Sigmoid colon (tissue), 7 donors: ENCODE measurements around the gene NEUROG1. TPM values are rescaled to one million over a fixed set of nuclear protein-coding genes. Genes with fewer than 3 reads are reported as not detected.

Source experiments
- DNase-seq: peaks from one replicate; pipeline ENCODE4 v3.0.0-alpha.2; 2019
- H3K27ac ChIP-seq, 4 donors: fragments of 200-600 bp; sonication (generic); one replicate each; pipeline ENCODE4 v1.5.1; 2016 to 2019; ENCODE audit warnings: mild to moderate bottlenecking in 1 of 4
- H3K27me3 ChIP-seq, 3 donors: fragments of 200-600 bp; sonication (generic); one replicate each; pipeline ENCODE4 v1.5.1; 2019; ENCODE audit warnings: mild to moderate bottlenecking in 1 of 3
- H3K36me3 ChIP-seq, 4 donors: fragments of 200-600 bp; sonication (generic); one replicate each; pipeline ENCODE4 v1.5.1; 2016 to 2019
- H3K4me1 ChIP-seq, 4 donors: fragments of 200-600 bp; sonication (generic); one replicate each; pipeline ENCODE4 v1.5.1; 2017 to 2019
- H3K4me3 ChIP-seq, 4 donors: fragments of 200-600 bp; sonication (generic); one replicate each; pipeline ENCODE4 v1.5.1; 2017 to 2019; ENCODE audit warnings: mild to moderate bottlenecking in 2 of 4, moderate library complexity in 1 of 4
- H3K9me3 ChIP-seq, 4 donors: fragments of 200-600 bp in 3 of 4; sonication (generic) in 3 of 4; one replicate each; pipeline versions ENCODE4 v1.5.1 to v1.6.1; 2013 to 2019
- EP300 ChIP-seq, 4 donors: sonication (generic); formaldehyde crosslinking; IDR thresholded peaks; one replicate each; pipeline ENCODE4 v1.6.1; 2017; ENCODE audit warnings: antibody characterized with exemption in 4 of 4
- POLR2A ChIP-seq, 2 donors: fragments of 450-650 bp; IDR thresholded peaks; one replicate each; pipeline ENCODE4 v1.6.1; 2016; ENCODE audit warnings: antibody characterized with exemption in 2 of 2, mild to moderate bottlenecking in 2 of 2, moderate library complexity in 2 of 2
- POLR2AphosphoS5 ChIP-seq, 4 donors: sonication (generic); formaldehyde crosslinking; IDR thresholded peaks; one replicate each; pipeline ENCODE4 v1.6.1; 2017; ENCODE audit warnings: antibody characterized with exemption in 4 of 4
- WGBS, 2 donors: extraction: QIAGEN DNeasy Blood & Tissue Kit; methylation state at CpG; one replicate each; pipeline ENCODE4 v1.1.7; 2013; 5-methylcytosine and 5-hydroxymethylcytosine counted together
- intact Hi-C: fragments of 100-400 bp; cut with DNase I; formaldehyde crosslinking; loops from one replicate; pipeline ENCODE4 v1.15.1; 2023
- polyA plus RNA-seq, 3 donors: library from polyadenylated mRNA; stranded (reverse); fragments of 200-250 nt; gene quantifications; one replicate each; pipeline ENCODE4 v1.2.3, GENCODE V29; 2013
- total RNA-seq, 4 donors: library from RNA; depleted of rRNA; stranded (reverse); fragments of >200 nt; gene quantifications; one replicate each; pipeline ENCODE4 v1.1.0, GENCODE V29; 2016
- TF ChIP-seq, protein P1 (sequence below), 4 experiments: fragments of 450-650 bp in 3 of 4; fragments of 200-600 bp in 1 of 4; IDR thresholded peaks; one replicate each; pipeline ENCODE4 v1.5.1; 2016 to 2019; ENCODE audit warnings: antibody characterized with exemption in 4 of 4, mild to moderate bottlenecking in 3 of 4, moderate library complexity in 2 of 4
- donor health status: healthy with polysubstance abuse.
- donor health status: Bipolar disorder and iron deficiency.
- donor health status: healthy.

NEUROG1 gene
- total and polyA plus RNA-seq, 7 donors: not detected

DNA sequence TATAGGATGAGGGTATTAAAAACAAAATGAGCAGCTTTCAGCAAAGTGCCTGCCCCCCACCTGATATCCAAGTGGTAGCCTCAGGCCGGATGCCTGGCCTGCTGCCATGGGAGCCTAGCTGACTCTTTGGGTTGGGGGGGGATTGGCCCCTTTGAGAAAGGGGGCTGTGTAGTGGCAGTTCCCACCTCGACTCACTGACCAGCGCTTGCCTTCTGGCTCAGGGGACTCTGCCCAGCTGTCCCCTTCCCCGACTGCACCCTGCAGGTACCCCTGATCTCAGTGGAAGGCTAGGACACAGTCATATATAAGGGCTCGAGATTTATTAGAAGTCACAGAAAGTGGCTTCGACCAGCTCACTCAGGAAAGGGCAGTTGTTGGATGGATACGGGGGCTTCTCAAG is 1.5 kb upstream of the NEUROG1 start:
- peaks cover 0 to 9% (median 1%) of the 10 kb centered on the region in 4 donors for H3K9me3 ChIP-seq
- intact Hi-C loops: no loop called here
- 58 to 66% methylated on average over 7 of the region's 7 CpGs for WGBS, 2 donors
- DNase-seq: no peak
- H3K4me1 ChIP-seq: peaks cover 0 to 20% (median 16%) of the 10 kb centered on the region in 4 donors
- H3K4me3 ChIP-seq: no peak overlapping the region
- no peaks in the 10 kb centered on the region for H3K36me3 ChIP-seq
- H3K27ac ChIP-seq: no peak overlapping the region
- TF ChIP-seq POLR2A (IDR thresholded peaks at IDR 0.05) (no peak), POLR2AphosphoS5 (IDR thresholded peaks at IDR 0.05) (no peak), EP300 (IDR thresholded peaks at IDR 0.05) (no peak)
- TF ChIP-seq, protein P1, sequence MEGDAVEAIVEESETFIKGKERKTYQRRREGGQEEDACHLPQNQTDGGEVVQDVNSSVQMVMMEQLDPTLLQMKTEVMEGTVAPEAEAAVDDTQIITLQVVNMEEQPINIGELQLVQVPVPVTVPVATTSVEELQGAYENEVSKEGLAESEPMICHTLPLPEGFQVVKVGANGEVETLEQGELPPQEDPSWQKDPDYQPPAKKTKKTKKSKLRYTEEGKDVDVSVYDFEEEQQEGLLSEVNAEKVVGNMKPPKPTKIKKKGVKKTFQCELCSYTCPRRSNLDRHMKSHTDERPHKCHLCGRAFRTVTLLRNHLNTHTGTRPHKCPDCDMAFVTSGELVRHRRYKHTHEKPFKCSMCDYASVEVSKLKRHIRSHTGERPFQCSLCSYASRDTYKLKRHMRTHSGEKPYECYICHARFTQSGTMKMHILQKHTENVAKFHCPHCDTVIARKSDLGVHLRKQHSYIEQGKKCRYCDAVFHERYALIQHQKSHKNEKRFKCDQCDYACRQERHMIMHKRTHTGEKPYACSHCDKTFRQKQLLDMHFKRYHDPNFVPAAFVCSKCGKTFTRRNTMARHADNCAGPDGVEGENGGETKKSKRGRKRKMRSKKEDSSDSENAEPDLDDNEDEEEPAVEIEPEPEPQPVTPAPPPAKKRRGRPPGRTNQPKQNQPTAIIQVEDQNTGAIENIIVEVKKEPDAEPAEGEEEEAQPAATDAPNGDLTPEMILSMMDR (IDR thresholded peaks at IDR 0.05): no peak
- peaks cover 38 to 100% (median 68%) of the 10 kb centered on the region in 3 donors for H3K27me3 ChIP-seq

DNA sequence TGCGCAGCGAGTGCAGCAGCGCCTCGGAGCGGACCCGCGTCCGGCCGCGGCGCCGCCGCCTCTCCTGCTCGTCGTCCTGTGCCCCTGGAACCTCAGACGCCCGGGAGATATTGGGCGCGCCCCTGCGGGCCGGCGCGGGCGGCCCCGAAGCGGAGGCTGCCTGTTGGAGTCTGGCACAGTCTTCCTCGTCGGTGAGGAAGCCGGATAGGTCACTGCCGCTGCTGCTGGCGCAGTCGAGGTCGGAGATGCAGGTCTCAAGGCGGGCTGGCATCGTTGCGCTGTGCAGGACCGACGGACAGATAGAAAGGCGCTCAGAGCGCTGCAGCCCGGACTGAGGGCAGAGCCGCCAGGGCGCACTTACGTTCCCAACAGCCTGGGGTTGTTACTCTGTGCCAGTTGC is 344 bp downstream of the NEUROG1 start:
- Histone ChIP-seq H3K27ac (no peak overlapping the region), H3K4me3 (no peak overlapping the region), H3K4me1 (peaks cover 0 to 20% (median 16%) of the 10 kb centered on the region in 4 donors), H3K36me3 (no peaks in the 10 kb centered on the region), H3K9me3 (peaks cover 0 to 9% (median 1%) of the 10 kb centered on the region in 4 donors), H3K27me3 (peaks cover 38 to 99% (median 60%) of the 10 kb centered on the region in 3 donors)
- no peak for DNase-seq
- 1 to 4% methylated on average over 44 of the region's 44 CpGs for WGBS, 2 donors
- TF ChIP-seq POLR2A (IDR thresholded peaks at IDR 0.05): no peak
- TF ChIP-seq EP300 (IDR thresholded peaks at IDR 0.05): no peak
- TF ChIP-seq POLR2AphosphoS5 (IDR thresholded peaks at IDR 0.05): no peak
- TF ChIP-seq, protein P1 (IDR thresholded peaks at IDR 0.05): no peak
- intact Hi-C loops: no loop called here

DNA sequence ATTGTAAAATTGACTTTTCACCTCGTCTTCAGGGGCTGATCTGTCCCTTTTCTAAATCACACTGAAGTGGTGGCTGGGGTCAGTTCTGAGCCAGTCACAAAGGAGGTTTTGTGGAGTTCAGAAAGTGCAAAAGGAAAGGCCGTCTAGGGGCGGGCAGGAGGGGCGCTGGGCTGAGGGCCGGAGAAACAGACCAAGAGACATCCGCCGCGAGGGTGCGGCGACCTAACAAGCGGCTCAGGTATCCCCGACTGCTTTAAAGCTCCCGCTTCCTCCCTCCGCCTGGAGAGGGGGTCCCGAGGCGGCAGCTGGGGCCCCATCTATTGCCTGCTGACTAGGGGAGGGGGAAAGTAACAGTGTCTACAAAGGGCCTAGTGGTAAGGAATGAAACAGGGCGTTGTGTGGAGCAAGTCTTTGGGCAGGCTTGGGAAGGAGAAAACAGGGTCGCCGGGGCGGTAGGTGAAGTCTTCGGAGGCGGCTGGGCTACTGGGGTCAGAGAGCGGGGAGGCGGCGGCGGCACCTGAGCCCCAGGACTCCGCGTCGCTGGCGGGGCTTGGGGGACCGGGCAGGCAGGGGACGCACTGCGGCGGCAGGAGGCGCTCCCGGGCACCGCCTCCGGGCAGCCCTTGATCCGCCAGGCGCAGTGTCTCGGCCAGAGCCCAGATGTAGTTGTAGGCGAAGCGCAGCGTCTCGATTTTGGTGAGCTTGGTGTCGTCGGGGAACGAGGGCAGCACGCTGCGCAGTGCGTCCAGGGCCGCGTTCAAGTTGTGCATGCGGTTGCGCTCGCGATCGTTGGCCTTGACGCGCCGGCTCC is 950 bp downstream of the NEUROG1 start:
- peaks cover 38 to 99% (median 56%) of the 10 kb centered on the region in 3 donors for H3K27me3 ChIP-seq
- TF ChIP-seq POLR2A (IDR thresholded peaks at IDR 0.05): no peak
- TF ChIP-seq, protein P1 (IDR thresholded peaks at IDR 0.05): no peak
- TF ChIP-seq EP300 (IDR thresholded peaks at IDR 0.05): no peak
- TF ChIP-seq POLR2AphosphoS5 (IDR thresholded peaks at IDR 0.05): no peak
- no peak overlapping the region for H3K27ac ChIP-seq
- intact Hi-C loops: no loop called here
- 5% methylated on average over 61 of the region's 61 CpGs for WGBS, 2 donors
- peaks cover 0 to 9% (median 1%) of the 10 kb centered on the region in 4 donors for H3K9me3 ChIP-seq
- no peak for DNase-seq
- H3K4me1 ChIP-seq: peaks cover 0 to 20% (median 16%) of the 10 kb centered on the region in 4 donors
- no peaks in the 10 kb centered on the region for H3K36me3 ChIP-seq
- no peak overlapping the region for H3K4me3 ChIP-seq

DNA sequence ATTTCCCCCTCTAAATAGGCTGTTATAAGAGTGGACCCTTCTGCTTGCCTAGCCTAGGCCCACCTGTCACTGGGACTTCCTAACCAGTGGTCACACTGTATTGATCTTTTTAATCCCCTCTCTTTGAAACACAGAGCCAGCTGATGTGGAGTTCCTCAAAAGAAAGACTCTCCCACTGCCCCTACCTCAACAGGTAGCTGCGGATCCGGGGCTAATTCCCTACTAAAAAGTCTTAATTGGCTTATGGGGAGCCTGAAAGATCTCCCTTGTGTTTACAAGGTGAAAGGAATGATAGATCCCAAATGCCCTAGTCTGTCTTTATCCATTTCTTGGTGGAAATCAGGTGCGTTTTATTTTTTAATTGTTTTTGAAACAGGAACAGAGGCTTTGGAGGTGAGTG is 2.0 kb downstream of the NEUROG1 start:
- Histone ChIP-seq H3K4me1 (peaks cover 0 to 20% (median 16%) of the 10 kb centered on the region in 4 donors), H3K36me3 (no peaks in the 10 kb centered on the region), H3K9me3 (peaks cover 0 to 9% (median 1%) of the 10 kb centered on the region in 4 donors), H3K27ac (no peak overlapping the region), H3K4me3 (no peak overlapping the region), H3K27me3 (peaks cover 38 to 93% (median 47%) of the 10 kb centered on the region in 3 donors)
- DNase-seq: no peak
- WGBS, 2 donors: 19 to 26% methylated on average over 3 of the region's 3 CpGs
- intact Hi-C loops: no loop called here
- no peak for TF ChIP-seq POLR2A (IDR thresholded peaks at IDR 0.05)
- TF ChIP-seq EP300 (IDR thresholded peaks at IDR 0.05): no peak
- TF ChIP-seq, protein P1 (IDR thresholded peaks at IDR 0.05): no peak
- TF ChIP-seq POLR2AphosphoS5 (IDR thresholded peaks at IDR 0.05): no peak
